H9 (cell line): ENCODE data around the gene PFDN1. TPM values are rescaled to one million over a fixed set of nuclear protein-coding genes. Genes with fewer than 3 reads are reported as not detected.

Experiments used
- DNase-seq: peaks from one replicate; pipeline ENCODE4 v3.0.0-alpha.2; 2017
- H2AFZ ChIP-seq: one replicate; pipeline ENCODE4 v1.6.1; 2013; ENCODE audit warnings: mild to moderate bottlenecking, low read length, control low read depth, moderate library complexity
- H2AK5ac ChIP-seq: 2 replicates; pipeline ENCODE4 v1.6.1; 2013; ENCODE audit warnings: low read length, control low read depth, mixed read lengths; ENCODE audit not compliant: insufficient read length
- H2BK120ac ChIP-seq: one replicate; pipeline ENCODE4 v1.6.1; 2013; ENCODE audit warnings: low read depth, mild to moderate bottlenecking, low read length, control low read depth, inconsistent platforms; ENCODE audit not compliant: poor library complexity, severe bottlenecking
- H2BK12ac ChIP-seq: 2 replicates; pipeline ENCODE4 v1.6.1; 2013; ENCODE audit warnings: low read length, control low read depth, mixed read lengths, low read depth; ENCODE audit not compliant: insufficient read length
- H2BK15ac ChIP-seq: 2 replicates; pipeline ENCODE4 v1.6.1; 2013; ENCODE audit warnings: low read depth, low read length, control low read depth
- H2BK20ac ChIP-seq: one replicate; pipeline ENCODE4 v1.6.1; 2013; ENCODE audit warnings: low read depth, mild to moderate bottlenecking, low read length, control low read depth, inconsistent platforms; ENCODE audit not compliant: poor library complexity, severe bottlenecking
- H2BK5ac ChIP-seq: 2 replicates; pipeline ENCODE4 v1.6.1; 2013; ENCODE audit warnings: low read length, control low read depth, mixed read lengths; ENCODE audit not compliant: insufficient read length
- H3K14ac ChIP-seq: 2 replicates; pipeline ENCODE4 v1.6.1; 2013; ENCODE audit warnings: low read length, control low read depth; ENCODE audit not compliant: insufficient read depth
- H3K18ac ChIP-seq: 2 replicates; pipeline ENCODE4 v1.6.1; 2013; ENCODE audit warnings: low read depth, mild to moderate bottlenecking, mixed read lengths, low read length, control low read depth; ENCODE audit not compliant: insufficient read length
- H3K23ac ChIP-seq: 2 replicates; pipeline ENCODE4 v1.6.1; 2013; ENCODE audit warnings: low read length, control low read depth, mixed read lengths, low read depth; ENCODE audit not compliant: insufficient read length
- H3K23me2 ChIP-seq: 2 replicates; pipeline ENCODE4 v1.6.1; 2013; ENCODE audit warnings: low read depth, mild to moderate bottlenecking, mixed read lengths, low read length, control low read depth; ENCODE audit not compliant: insufficient read length, poor library complexity, severe bottlenecking
- H3K27ac ChIP-seq: 2 replicates; pipeline ENCODE4 v1.5.1; 2013; ENCODE audit warnings: low read length, control low read depth, mixed read lengths, low read depth; ENCODE audit not compliant: insufficient read length
- H3K27me3 ChIP-seq: 2 replicates; pipeline ENCODE4 v1.6.1; 2013; ENCODE audit warnings: low read length, control low read depth, inconsistent platforms; ENCODE audit not compliant: insufficient read depth
- H3K4ac ChIP-seq: 2 replicates; pipeline ENCODE4 v1.6.1; 2013; ENCODE audit warnings: low read depth, mild to moderate bottlenecking, control low read depth, inconsistent platforms, low read length, moderate library complexity
- H3K4me1 ChIP-seq: 2 replicates; pipeline ENCODE4 v1.6.1; 2013; ENCODE audit warnings: low read length, control low read depth, inconsistent platforms; ENCODE audit not compliant: insufficient read depth
- H3K4me2 ChIP-seq: 2 replicates; pipeline ENCODE4 v1.6.1; 2013; ENCODE audit warnings: low read length, control low read depth, mixed read lengths; ENCODE audit not compliant: insufficient read length, insufficient read depth
- H3K56ac ChIP-seq: 2 replicates; pipeline ENCODE4 v1.6.1; 2013; ENCODE audit warnings: low read depth, mild to moderate bottlenecking, mixed read lengths, low read length, control low read depth; ENCODE audit not compliant: insufficient read length
- H3K79me1 ChIP-seq: 2 replicates; pipeline ENCODE4 v1.6.1; 2013; ENCODE audit warnings: low read depth, mild to moderate bottlenecking, moderate library complexity, low read length, control low read depth, inconsistent platforms; ENCODE audit not compliant: insufficient read depth, poor library complexity, severe bottlenecking
- H3K79me2 ChIP-seq: 2 replicates; pipeline ENCODE4 v1.6.1; 2013; ENCODE audit warnings: low read length, control low read depth, inconsistent platforms; ENCODE audit not compliant: insufficient read depth
- H3K9ac ChIP-seq: 2 replicates; pipeline ENCODE4 v1.6.1; 2013; ENCODE audit warnings: low read length, control low read depth, mixed read lengths; ENCODE audit not compliant: insufficient read length; ENCODE audit errors: extremely low read depth
- H3K9me3 ChIP-seq: one replicate; pipeline ENCODE4 v1.6.1; 2013; ENCODE audit warnings: low read depth, low read length, inconsistent platforms; ENCODE audit not compliant: control insufficient read depth
- H3T11ph ChIP-seq: one replicate; pipeline ENCODE4 v1.6.1; 2013; ENCODE audit warnings: mild to moderate bottlenecking, low read length, control low read depth, inconsistent platforms
- H4K20me1 ChIP-seq: one replicate; pipeline ENCODE4 v1.6.1; 2013; ENCODE audit not compliant: control insufficient read depth, insufficient read length, insufficient read depth
- H4K5ac ChIP-seq: 2 replicates; pipeline ENCODE4 v1.6.1; 2013; ENCODE audit warnings: low read depth, mild to moderate bottlenecking, mixed read lengths, low read length, control low read depth; ENCODE audit not compliant: insufficient read length
- H4K8ac ChIP-seq: replicated peaks from 2 replicates; pipeline ENCODE4 v1.6.1; 2013; ENCODE audit warnings: low read length, control low read depth, mixed read lengths, low read depth; ENCODE audit not compliant: insufficient read length
- H4K91ac ChIP-seq: 2 replicates; pipeline ENCODE4 v1.6.1; 2013; ENCODE audit warnings: low read depth, mild to moderate bottlenecking, moderate library complexity, mixed read lengths, low read length, control low read depth; ENCODE audit not compliant: insufficient read length
- H3K27ac Mint-ChIP-seq, 3 experiments: 2 replicates in 2 of 3; 3 replicates in 1 of 3; pipeline ENCODE4 v1.8.0; 2020 to 2021; ENCODE audit warnings: mixed read lengths in 3 of 3, mild to moderate bottlenecking in 1 of 3, moderate library complexity in 1 of 3
- H3K27me3 Mint-ChIP-seq: 2 replicates; pipeline ENCODE4 v1.8.0; 2021; ENCODE audit warnings: low read depth, mild to moderate bottlenecking, moderate library complexity, mixed read lengths
- H3K36me3 Mint-ChIP-seq, 3 experiments: 2 replicates in 2 of 3; 3 replicates in 1 of 3; pipeline ENCODE4 v1.8.0; 2020 to 2021; ENCODE audit warnings: low read depth in 3 of 3, mixed read lengths in 3 of 3; ENCODE audit not compliant: insufficient read depth in 1 of 3
- H3K4me1 Mint-ChIP-seq, 2 experiments: 2 replicates each; pipeline ENCODE4 v1.8.0; 2020; ENCODE audit warnings: mixed read lengths in 2 of 2
- H3K4me3 Mint-ChIP-seq, 2 experiments: 2 replicates in 1 of 2; 3 replicates in 1 of 2; pipeline ENCODE4 v1.8.0; 2020 to 2021; ENCODE audit warnings: mild to moderate bottlenecking in 2 of 2, mixed read lengths in 2 of 2, moderate library complexity in 1 of 2
- H3K9me3 Mint-ChIP-seq, 2 experiments: 2 replicates in 1 of 2; 3 replicates in 1 of 2; pipeline ENCODE4 v1.8.0; 2020; ENCODE audit warnings: mild to moderate bottlenecking in 2 of 2, mixed read lengths in 2 of 2, moderate library complexity in 1 of 2
- CTCF ChIP-seq: fragments of 200-600 bp; sonication (generic); conservative IDR thresholded peaks from 3 replicates; pipeline ENCODE4 v1.8.0; 2021; ENCODE audit warnings: antibody characterized with exemption, mild to moderate bottlenecking
- WGBS: extraction: QIAGEN DNeasy Blood & Tissue Kit; methylation state at CpG from one replicate; pipeline ENCODE4 v1.1.7; 2013; ENCODE audit warnings: missing lambda C conversion rate, low lambda C conversion rate, mixed read lengths; ENCODE audit not compliant: insufficient read length; ENCODE audit errors: extremely low coverage; 5-methylcytosine and 5-hydroxymethylcytosine counted together
- total RNA-seq: library from RNA; stranded (reverse); gene quantifications from 2 replicates; pipeline ENCODE4 v1.2.1, GENCODE V29; 2021

PFDN1 gene
- total RNA-seq, 1 experiment from 2014 or later: 58.3 TPM

- H3K23ac ChIP-seq: no peak overlapping the region
- H2BK5ac ChIP-seq: no peak overlapping the region
- peaks cover 19% of the 10 kb centered on the region for H3K27me3 Mint-ChIP-seq
- H4K8ac ChIP-seq: no peak overlapping the region
- no peak overlapping the region for H2BK12ac ChIP-seq
- H2AFZ ChIP-seq: no peak overlapping the region
- H4K20me1 ChIP-seq: no peaks in the 10 kb centered on the region
- H3K18ac ChIP-seq: no peak overlapping the region
- no CpG with 5 or more reads among the region's 1 CpG for WGBS
- H2BK20ac ChIP-seq: no peak overlapping the region
- no peak overlapping the region for H3K4ac ChIP-seq
- no peak overlapping the region for H2AK5ac ChIP-seq
- no peak overlapping the region for H3K4me3 Mint-ChIP-seq
- no peak overlapping the region for H3K9ac ChIP-seq
- no peak overlapping the region for H3K14ac ChIP-seq
- H4K91ac ChIP-seq: no peak overlapping the region
- no peak overlapping the region for H2BK120ac ChIP-seq
- no peaks in the 10 kb centered on the region; the same call in 1 of the 2 replicates for H3K4me1 ChIP-seq
- peaks cover 3% of the 10 kb centered on the region; the same call in 1 of the 2 replicates for H3K27me3 ChIP-seq
- no peaks in the 10 kb centered on the region for H3K9me3 Mint-ChIP-seq
- H3K4me1 Mint-ChIP-seq: peaks cover 19 to 23% of the 10 kb centered on the region in 2 experiments
- peaks cover 0 to 4% (median 0%) of the 10 kb centered on the region in 3 experiments; a peak in 2 of 7 replicates for H3K36me3 Mint-ChIP-seq
- peaks cover 11% of the 10 kb centered on the region for H3K23me2 ChIP-seq
- H4K5ac ChIP-seq: no peak overlapping the region
- no peaks in the 10 kb centered on the region for H3K79me1 ChIP-seq
- no peak overlapping the region for H3K27ac ChIP-seq
- no peak overlapping the region for H3T11ph ChIP-seq
- no peaks in the 10 kb centered on the region for H3K9me3 ChIP-seq
- no peaks in the 10 kb centered on the region for H3K79me2 ChIP-seq
- H2BK15ac ChIP-seq: no peak overlapping the region
- TF ChIP-seq CTCF: no peak
- H3K4me2 ChIP-seq: no peak overlapping the region
- H3K56ac ChIP-seq: no peak overlapping the region
- no peak for DNase-seq
- H3K27ac Mint-ChIP-seq: peak overlapping the region in 1 of 3 experiments; percentile 60; a peak in 1 of 7 replicates
Measured at GRCh38 chr5:140342896-140343295, 40.0 kb upstream of the PFDN1 start.
